Measurements from ENCODE around the gene MMP20.
"Not testable (repeated sequence)": the region's sequence is repeated elsewhere in the genome, so short reads cannot be mapped to it uniquely, and the experiment has no call there.

Gene MMP20
- total RNA-seq: 0 reads per million in 2 donors

GRCh38 chr11:102625177-102625576, at the start of gene MMP20:
TSS of gene MMP20 (minus strand) at chr11:102625332. CDS start at chr11:102625319, 13 bp downstream.
- no peak for DNase-seq

DNA sequence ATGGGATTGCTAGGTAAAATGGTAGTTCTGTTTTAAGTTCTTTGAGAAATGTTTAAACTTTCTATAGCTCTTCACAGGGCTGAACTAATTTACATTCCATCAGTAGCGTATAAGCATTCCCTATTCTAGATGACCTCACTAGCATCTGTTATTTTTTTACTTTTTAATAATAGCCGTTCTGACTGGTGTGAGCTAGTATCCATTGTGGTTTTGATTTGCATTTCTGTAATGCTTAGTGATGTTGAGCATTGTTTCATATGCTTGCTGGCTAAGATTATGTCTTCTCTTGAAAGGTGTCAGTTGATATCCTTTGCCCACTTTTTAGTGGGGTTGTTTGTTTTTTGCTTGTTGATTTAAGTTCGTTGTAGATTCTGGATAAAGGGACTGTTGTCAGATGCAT, 44.5 kb upstream of the MMP20 start:
- DNase-seq: no peak

- peak in 1 of 5 experiments; percentile 38 for DNase-seq
These were observed 41.3 kb upstream of the MMP20 start for GRCh38 chr11:102666331-102666957.

DNA sequence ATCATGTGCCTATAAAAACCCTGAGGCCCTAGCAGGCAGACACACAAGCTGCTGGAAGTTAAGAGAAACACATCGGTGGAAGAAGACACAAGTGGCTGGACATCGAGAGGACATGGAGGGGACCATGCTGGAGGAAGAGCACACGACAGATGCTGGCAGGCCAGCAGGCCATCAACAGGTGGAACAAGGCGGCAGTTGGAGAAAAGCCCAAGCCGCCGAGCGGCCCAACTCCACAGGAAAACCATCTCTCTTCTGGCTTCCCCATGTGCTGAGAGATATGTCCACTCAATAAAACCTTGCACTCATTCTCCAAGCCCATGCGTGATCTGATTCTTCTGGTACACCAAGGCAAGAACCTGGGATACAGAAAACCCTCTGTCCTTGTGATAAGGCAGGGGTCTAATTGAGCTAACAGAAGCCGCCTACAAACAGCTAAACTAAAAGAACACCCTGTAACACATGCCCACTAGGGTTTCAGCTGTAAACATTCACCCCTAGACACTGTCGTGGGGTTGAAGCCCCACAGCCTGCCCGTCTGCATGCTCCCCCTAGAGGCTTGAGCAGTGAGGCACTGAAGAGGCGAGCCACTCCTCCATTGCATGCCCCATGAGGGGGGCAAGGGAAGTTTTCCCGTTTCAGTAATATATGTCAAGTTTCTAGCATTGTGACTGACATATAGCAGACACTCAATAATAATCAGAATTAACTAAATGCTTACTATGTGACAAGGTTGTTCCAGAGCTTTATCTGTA, 39.0 kb upstream of the MMP20 start:
- DNase-seq: peak in 1 of 5 experiments; percentile 13

DNA sequence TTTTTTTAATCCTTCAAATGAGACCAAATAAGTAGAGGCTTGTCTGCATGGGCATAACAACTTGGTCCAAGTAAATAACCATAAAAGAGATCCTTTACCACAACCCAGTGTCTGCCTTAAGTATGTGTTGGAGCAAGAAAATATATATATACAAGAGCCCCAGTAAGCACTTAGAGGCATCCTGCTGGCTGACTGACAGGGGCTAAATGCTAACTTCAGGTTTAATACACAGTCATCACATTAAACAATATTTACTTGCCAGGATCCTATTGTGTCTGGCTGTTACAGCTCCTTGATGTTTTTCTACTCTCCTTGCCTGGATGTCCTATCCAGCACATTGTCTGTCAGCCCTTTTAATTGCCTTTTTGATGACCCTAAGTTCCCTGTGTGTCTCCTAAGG, 37.5 kb upstream of the MMP20 start:
- no peak for DNase-seq

GRCh38 chr11:102661040-102661439, 35.9 kb upstream of the MMP20 start:
- no peak for DNase-seq

- DNase-seq: no peak
These were observed 31.4 kb upstream of the MMP20 start for GRCh38 chr11:102656528-102656927.

DNA sequence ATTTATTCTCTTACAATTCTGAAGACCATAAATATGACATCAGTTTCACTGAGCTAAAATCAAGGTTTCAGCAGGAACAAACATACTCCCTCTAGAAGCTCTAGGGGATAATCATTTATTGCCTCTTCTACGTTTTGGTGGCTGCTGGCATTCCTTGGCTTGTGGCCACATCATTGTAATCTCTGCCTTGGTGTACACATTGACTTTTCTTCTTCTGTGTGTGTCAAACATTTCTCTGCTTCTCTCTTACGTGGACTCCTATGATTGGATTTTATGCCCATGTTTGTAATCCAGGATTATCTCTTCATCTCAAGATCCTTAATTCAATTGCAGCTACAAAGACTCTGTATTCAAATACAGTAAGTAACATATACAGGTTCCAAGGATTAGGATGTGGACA, 30.4 kb upstream of the MMP20 start:
- no peak for DNase-seq

- DNase-seq: no peak
These were observed 29.6 kb upstream of the MMP20 start for GRCh38 chr11:102654761-102655160.

GRCh38 chr11:102653744-102654291, 28.7 kb upstream of the MMP20 start:
- no peak for DNase-seq

GRCh38 chr11:102647430-102647829, 22.3 kb upstream of the MMP20 start:
- DNase-seq: no peak

DNA sequence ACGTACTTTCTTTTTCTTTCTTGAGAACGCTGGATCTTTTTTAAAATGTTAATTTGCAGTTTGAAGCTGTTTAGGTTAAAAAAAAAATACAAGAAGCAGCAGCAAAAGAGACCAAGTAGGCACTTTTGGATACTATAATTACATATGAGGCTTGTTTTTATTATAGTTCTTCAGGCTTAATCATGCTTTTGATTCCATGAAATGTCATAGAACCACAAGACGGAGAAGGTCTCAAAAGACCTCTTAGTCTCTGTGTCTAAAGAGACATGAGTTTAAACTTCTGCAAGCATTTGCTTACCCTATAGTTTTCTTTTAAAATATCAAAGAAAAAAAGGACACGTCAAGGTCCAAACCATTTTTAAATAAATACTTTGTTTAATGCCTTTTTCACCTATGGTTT, 18.8 kb upstream of the MMP20 start:
- DNase-seq: no peak

DNA sequence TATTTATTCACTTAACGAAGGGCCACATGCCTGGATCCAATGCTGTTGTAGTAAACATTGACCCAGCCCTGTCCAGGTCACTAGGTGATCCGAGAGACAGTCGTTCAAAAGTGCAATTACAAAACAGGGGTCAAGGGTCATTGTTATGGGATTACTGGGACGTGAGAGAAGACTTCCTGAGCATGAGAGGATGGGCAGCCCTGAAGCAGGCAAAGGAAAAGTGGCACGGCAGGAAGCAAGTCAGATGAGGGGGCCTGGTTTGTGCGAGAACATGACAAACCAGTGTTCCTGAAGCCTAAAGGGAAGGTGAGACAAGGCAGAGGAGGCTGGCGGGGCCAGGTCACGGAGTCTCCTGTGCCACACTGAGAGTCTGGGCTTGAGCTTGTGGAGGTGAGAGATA, 15.8 kb upstream of the MMP20 start:
- DNase-seq: no peak

DNA sequence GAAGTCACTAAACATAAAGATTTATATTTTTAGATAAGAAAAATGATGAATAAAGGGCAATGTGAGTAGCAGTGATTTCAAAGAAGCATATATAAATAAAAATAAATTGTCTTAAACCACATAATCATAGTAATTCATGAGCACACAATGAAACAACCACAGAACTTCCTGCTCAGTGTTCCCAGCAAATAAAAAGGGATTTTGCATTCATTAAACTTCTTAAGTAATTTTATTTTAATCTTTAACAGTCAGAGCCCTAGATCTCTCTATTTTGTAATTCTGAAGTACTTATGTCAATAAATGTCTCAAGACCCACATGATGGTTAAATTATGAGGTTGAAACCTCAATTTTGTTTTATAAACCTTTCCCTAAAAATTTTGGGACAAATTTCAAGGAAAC, 14.5 kb upstream of the MMP20 start:
- DNase-seq: no peak

GRCh38 chr11:102637731-102638130, 12.6 kb upstream of the MMP20 start:
- no peak for DNase-seq

DNA sequence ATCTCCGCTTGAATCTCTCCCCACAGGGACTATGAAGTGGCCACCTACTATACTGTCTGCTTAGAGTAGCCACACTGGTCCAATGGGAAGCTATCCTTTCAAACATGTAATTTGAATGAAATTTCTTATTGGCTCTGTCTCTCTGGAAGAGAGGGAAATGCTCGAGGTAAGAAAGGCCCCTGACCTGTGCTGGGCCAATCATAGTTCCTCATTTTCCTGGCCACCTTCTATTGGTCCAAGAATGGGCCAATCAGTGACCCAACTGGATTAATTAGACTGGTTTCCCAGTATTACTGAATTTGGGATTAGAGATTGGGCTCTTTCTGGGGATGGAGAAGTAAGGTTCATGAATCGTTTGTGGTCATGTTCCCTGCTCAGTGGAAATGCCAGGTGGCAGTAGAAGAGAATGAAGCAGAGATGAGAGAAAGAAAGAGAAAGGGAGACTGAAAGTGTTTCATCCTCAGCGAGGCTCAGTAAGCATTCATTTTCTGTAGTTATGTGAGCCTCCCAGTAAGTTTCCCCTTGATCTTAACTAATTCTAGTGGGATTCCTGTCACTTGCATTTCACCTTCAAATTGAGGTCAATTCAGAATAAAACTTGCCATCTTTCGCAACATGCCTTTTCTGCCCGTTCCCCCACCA, 8.4 kb upstream of the MMP20 start:
- DNase-seq: no peak

GRCh38 chr11:102632026-102632425, 6.9 kb upstream of the MMP20 start:
- DNase-seq: no peak

DNA sequence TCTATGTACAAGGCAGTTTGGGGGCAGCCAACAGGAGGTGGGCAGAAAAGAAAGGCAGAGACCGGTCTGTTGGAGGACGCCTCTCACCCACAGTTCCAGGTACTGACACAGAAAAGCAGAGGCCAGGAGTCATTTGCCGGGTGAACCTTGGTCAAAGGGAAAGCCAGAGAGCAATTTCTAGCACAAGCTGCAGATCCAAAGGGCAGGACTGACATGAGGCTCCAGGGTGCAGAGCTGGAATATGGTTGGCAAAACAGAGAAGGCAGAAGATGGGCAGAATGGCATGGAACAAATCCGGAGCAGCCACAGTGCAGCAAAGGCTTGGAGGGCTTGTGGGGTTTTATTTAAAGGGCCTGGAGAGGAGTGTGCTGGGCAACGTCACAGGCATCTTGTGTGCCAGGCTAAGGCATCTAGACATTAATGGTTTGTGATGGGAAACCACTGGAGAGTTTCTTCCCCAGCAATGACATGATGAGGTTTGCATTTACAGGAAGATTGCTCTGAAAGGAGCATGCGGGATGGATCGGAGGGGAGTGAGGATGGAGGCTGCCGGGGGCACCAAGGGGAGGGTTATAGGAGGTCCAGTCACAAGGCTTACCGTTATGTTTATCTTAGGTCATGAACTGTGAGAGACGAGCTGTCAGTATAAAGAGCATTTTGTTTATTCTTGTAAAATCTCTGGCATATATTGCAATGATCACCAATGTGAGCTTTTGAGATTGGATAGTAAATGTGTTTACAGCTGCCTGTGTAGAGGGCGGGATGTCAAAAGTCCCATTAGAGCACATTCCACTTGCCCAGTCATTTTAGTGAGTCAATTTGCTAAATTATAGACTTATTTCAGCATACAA, 5.7 kb upstream of the MMP20 start:
- DNase-seq: no peak

- DNase-seq: not testable (repeated sequence)
These were observed 4.8 kb upstream of the MMP20 start for GRCh38 chr11:102629908-102630307.

- DNase-seq: no peak
These were observed 1.5 kb upstream of the MMP20 start for GRCh38 chr11:102626676-102627075.

GRCh38 chr11:102623998-102624397, 1.1 kb downstream of the MMP20 start:
- no peak for DNase-seq

- DNase-seq: no peak
These were observed 2.0 kb downstream of the MMP20 start for GRCh38 chr11:102623128-102623527.

- no peak for DNase-seq
These were observed 2.9 kb downstream of the MMP20 start for GRCh38 chr11:102622258-102622657.

Data from T-helper 2 cell (primary cell).